Natural killer cell (primary cell): ENCODE measurements around the gene MLXIP. TPM values are rescaled to one million over a fixed set of nuclear protein-coding genes. Genes with fewer than 3 reads are reported as not detected.

Experiments
- ATAC-seq, 3 donors: fragments of 150-1000 bp in 2 of 3; fragments of 200-7000 bp in 1 of 3; cut with Tn5 transposase; 1 replicate in 1 of 3; 2 replicates in 2 of 3; pipeline ENCODE4 v1.10.0; 2021; ENCODE audit warnings: mild to moderate bottlenecking in 2 of 3, moderate library complexity in 2 of 3
- DNase-seq, 2 donors: peaks; one replicate each; pipeline versions ENCODE4 v3.0.0 to v3.0.0-alpha.2; 2013 to 2021; ENCODE audit warnings: mixed read lengths in 1 of 2
- H3K27ac ChIP-seq: one replicate; pipeline ENCODE4 v1.5.1; 2013; ENCODE audit warnings: mild to moderate bottlenecking, low read length
- H3K27me3 ChIP-seq: one replicate; pipeline ENCODE4 v1.6.1; 2013; ENCODE audit warnings: low read length; ENCODE audit not compliant: control insufficient read depth, insufficient read depth
- H3K36me3 ChIP-seq: one replicate; pipeline ENCODE4 v1.6.1; 2013; ENCODE audit warnings: low read length; ENCODE audit not compliant: control insufficient read depth, insufficient read depth
- H3K4me1 ChIP-seq: one replicate; pipeline ENCODE4 v1.6.1; 2013; ENCODE audit warnings: low read length; ENCODE audit not compliant: control insufficient read depth, insufficient read depth
- H3K4me3 ChIP-seq: one replicate; pipeline ENCODE4 v1.5.1; 2013; ENCODE audit warnings: low read length
- H3K9me3 ChIP-seq: one replicate; pipeline ENCODE4 v1.6.1; 2013; ENCODE audit warnings: low read length; ENCODE audit not compliant: control insufficient read depth, insufficient read depth
- H3K27ac Mint-ChIP-seq, 2 donors: one replicate each; pipeline ENCODE4 v1.8.0; 2022; ENCODE audit warnings: mild to moderate bottlenecking in 2 of 2, mixed read lengths in 2 of 2, moderate library complexity in 1 of 2
- H3K27me3 Mint-ChIP-seq, 2 donors: one replicate each; pipeline ENCODE4 v1.8.0; 2022; ENCODE audit warnings: low read depth in 2 of 2, mixed read lengths in 2 of 2
- H3K36me3 Mint-ChIP-seq: one replicate; pipeline ENCODE4 v1.8.0; 2022; ENCODE audit warnings: mixed read lengths
- H3K4me1 Mint-ChIP-seq, 2 donors: one replicate each; pipeline ENCODE4 v1.8.0; 2022; ENCODE audit warnings: mixed read lengths in 2 of 2
- H3K4me3 Mint-ChIP-seq: one replicate; pipeline ENCODE4 v1.8.0; 2022; ENCODE audit warnings: mild to moderate bottlenecking, moderate library complexity, mixed read lengths
- H3K9me3 Mint-ChIP-seq, 2 donors: one replicate each; pipeline ENCODE4 v1.8.0; 2022; ENCODE audit warnings: mixed read lengths in 2 of 2
- WGBS: methylation state at CpG from one replicate; pipeline ENCODE4 v1.1.7; 2013; ENCODE audit warnings: missing lambda C conversion rate; ENCODE audit not compliant: insufficient coverage; 5-methylcytosine and 5-hydroxymethylcytosine counted together
- intact Hi-C: fragments of 100-400 bp; cut with micrococcal nuclease; formaldehyde crosslinking; loops from one replicate; pipeline ENCODE4 v1.14.2; 2022
- total RNA-seq, 4 donors: library from RNA; stranded (reverse); fragments of 120-200 nt in 1 of 4; gene quantifications; one replicate each; pipeline versions ENCODE4 v1.2.3 to v1.2.4, GENCODE V29; 2013 to 2022
- TF ChIP-seq, protein P1 (sequence below): fragments of 200-600 bp; IDR thresholded peaks from one replicate; pipeline ENCODE4 v1.8.0; 2022; ENCODE audit warnings: antibody characterized with exemption

MLXIP gene
- total RNA-seq, 3 donors from 2014 or later (not counting 1 experiment from before 2014, with no cell fraction given), result 83.8 to 92.4 (median 86.1) TPM

DNA sequence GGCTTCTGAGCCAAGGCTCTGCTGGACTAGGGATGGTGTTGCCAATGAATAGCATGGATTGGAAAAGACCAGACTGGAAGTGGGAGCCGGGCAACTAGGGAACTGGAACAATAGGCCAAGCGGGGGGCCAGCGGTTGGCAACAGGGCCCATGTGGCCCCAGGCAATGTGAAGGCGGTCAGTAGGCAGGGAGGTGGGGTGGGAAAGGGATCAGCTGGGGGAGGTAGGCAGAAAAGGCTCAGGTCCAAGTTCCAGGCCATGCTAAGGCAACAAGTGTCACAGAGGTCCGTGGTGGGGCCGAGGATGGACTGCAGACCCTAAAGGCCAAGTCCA, 14.9 kb upstream of the MLXIP start:
- ATAC-seq (no peak), DNase-seq (no peak)
- Mint-ChIP-seq H3K36me3 (no peaks in the 10 kb centered on the region), H3K27ac (no peak overlapping the region), H3K9me3 (no peaks in the 10 kb centered on the region), H3K27me3 (no peaks in the 10 kb centered on the region), H3K4me1 (peaks cover 9% of the 10 kb centered on the region in 2 donors), H3K4me3 (no peak overlapping the region)
- H3K27ac ChIP-seq, result no peak overlapping the region
- TF ChIP-seq, protein P1, sequence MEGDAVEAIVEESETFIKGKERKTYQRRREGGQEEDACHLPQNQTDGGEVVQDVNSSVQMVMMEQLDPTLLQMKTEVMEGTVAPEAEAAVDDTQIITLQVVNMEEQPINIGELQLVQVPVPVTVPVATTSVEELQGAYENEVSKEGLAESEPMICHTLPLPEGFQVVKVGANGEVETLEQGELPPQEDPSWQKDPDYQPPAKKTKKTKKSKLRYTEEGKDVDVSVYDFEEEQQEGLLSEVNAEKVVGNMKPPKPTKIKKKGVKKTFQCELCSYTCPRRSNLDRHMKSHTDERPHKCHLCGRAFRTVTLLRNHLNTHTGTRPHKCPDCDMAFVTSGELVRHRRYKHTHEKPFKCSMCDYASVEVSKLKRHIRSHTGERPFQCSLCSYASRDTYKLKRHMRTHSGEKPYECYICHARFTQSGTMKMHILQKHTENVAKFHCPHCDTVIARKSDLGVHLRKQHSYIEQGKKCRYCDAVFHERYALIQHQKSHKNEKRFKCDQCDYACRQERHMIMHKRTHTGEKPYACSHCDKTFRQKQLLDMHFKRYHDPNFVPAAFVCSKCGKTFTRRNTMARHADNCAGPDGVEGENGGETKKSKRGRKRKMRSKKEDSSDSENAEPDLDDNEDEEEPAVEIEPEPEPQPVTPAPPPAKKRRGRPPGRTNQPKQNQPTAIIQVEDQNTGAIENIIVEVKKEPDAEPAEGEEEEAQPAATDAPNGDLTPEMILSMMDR, result no peak
- peaks cover 15% of the 10 kb centered on the region for H3K4me1 ChIP-seq
- H3K27me3 ChIP-seq, result no peaks in the 10 kb centered on the region
- no peaks in the 10 kb centered on the region for H3K9me3 ChIP-seq
- 89% methylated on average over 6 of the region's 6 CpGs for WGBS
- H3K4me3 ChIP-seq, result no peak overlapping the region
- no peaks in the 10 kb centered on the region for H3K36me3 ChIP-seq
- intact Hi-C loops, result no loop called here

DNA sequence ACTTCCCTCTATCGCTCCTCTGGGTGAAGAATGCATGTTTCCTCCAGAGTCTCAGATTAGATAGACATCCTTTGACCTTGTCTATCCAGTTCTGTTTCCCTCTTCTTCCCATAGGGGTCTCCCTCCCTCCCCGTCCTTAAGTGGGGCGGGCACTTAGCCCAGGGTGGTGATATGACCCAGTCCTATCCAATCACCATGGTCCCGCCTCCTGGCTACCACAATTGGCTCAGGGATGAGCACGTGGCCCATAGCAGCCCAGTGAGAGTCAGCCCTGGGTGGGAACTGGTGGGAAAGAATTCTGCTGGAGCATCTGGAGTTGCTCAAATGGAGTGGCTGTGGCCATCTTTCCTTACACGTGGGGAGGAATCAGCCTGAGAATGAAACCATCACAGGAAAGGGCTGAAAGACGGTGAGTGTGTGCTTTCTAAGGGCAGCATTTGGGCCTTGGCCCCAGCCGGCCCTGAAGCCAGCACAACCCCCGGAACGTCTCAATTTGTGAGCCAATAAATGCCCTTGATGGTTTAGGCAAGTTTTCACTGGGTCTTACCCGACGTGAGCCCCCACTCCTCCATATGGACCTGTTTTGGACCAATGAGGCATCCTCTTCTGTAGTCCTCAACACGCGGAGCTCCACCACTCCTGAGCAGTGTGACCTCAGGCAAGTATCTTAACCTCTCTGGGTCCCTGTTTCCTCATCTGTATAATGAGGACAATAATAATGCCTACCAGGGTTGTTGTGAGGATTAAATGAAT, 14.4 kb upstream of the MLXIP start:
- Histone ChIP-seq H3K4me3 (no peak overlapping the region), H3K9me3 (no peaks in the 10 kb centered on the region), H3K4me1 (peaks cover 20% of the 10 kb centered on the region), H3K27ac (no peak overlapping the region), H3K36me3 (no peaks in the 10 kb centered on the region), H3K27me3 (no peaks in the 10 kb centered on the region)
- H3K4me1 Mint-ChIP-seq, result peaks cover 9% of the 10 kb centered on the region in 2 donors
- H3K36me3 Mint-ChIP-seq, result no peaks in the 10 kb centered on the region
- ATAC-seq (peak; percentile 33 to 60 (median 38)), DNase-seq (peak in 1 of 2 donors; percentile 54)
- TF ChIP-seq, protein P1, result no peak
- intact Hi-C loops, result no loop called here
- H3K4me3 Mint-ChIP-seq, result no peak overlapping the region
- 81% methylated on average over 14 of the region's 14 CpGs for WGBS
- no peaks in the 10 kb centered on the region for H3K9me3 Mint-ChIP-seq
- no peak overlapping the region for H3K27ac Mint-ChIP-seq
- no peaks in the 10 kb centered on the region for H3K27me3 Mint-ChIP-seq

DNA sequence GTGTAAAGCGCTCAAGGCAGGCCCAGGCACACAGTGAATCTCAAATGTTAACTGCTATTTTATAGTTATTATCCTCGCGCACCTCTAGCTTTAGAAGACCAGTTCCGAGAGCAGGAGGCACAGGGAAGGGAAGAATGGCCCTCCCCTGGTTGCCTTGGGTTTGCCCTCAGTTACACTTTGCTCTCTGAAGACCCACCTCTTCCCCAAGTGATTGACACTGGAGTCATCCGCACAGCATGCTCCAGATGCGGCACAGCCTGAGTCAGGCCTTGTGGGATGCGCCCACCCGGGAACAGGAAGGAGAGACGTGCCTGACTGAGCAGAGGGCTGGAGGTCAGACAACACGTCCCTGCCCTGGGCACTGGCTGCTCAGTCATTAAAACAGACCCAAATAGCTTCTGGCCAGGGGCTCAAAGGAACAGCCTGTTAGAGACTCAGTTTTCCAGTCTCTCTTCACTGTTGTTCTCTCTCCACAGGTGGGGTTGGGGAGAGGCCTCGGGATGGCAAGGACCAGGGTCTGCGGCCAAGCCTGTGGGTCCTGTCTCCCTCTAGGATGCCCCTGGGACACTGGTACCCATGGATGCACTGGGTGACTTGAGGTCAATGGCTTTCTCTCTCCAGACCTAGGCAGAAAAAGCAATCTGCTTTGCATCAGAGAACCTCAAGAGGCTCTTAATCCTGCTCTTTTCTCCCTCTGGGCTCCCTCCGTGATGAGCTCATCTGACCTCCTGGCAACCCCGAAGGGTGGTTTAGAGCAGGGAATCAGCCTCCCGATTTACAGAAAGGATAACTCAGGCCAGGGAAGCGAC, 13.6 kb upstream of the MLXIP start:
- Mint-ChIP-seq H3K4me3 (no peak overlapping the region), H3K27me3 (no peaks in the 10 kb centered on the region), H3K27ac (no peak overlapping the region), H3K36me3 (no peaks in the 10 kb centered on the region), H3K4me1 (peaks cover 9% of the 10 kb centered on the region in 2 donors), H3K9me3 (no peaks in the 10 kb centered on the region)
- H3K27me3 ChIP-seq, result no peaks in the 10 kb centered on the region
- ATAC-seq, result no peak
- DNase-seq, result no peak
- no peaks in the 10 kb centered on the region for H3K36me3 ChIP-seq
- TF ChIP-seq, protein P1, result no peak
- intact Hi-C loops, result no loop called here
- WGBS, result 91% methylated on average over 16 of the region's 16 CpGs
- H3K4me1 ChIP-seq, result peaks cover 22% of the 10 kb centered on the region
- no peak overlapping the region for H3K4me3 ChIP-seq
- no peaks in the 10 kb centered on the region for H3K9me3 ChIP-seq
- H3K27ac ChIP-seq, result no peak overlapping the region
